Transverse colon (tissue), 4 donors: ENCODE measurements around the gene OLFML2B. TPM values are rescaled to one million over a fixed set of nuclear protein-coding genes. Genes with fewer than 3 reads are reported as not detected.

Experiments used
- DNase-seq: peaks from one replicate; pipeline ENCODE4 v3.0.0-alpha.2; 2019
- H3K27ac ChIP-seq, 4 donors: fragments of 200-600 bp; sonication (generic); 2 replicates each; pipeline ENCODE4 v1.5.1; 2016 to 2018; ENCODE audit warnings: inconsistent platforms in 4 of 4
- H3K27me3 ChIP-seq: fragments of 200-600 bp; sonication (generic); 2 replicates; pipeline ENCODE4 v1.5.1; 2017; ENCODE audit warnings: inconsistent platforms
- H3K36me3 ChIP-seq, 4 donors: fragments of 200-600 bp; sonication (generic); 2 replicates each; pipeline ENCODE4 v1.5.1; 2017 to 2019; ENCODE audit warnings: inconsistent platforms in 4 of 4
- H3K4me1 ChIP-seq, 4 donors: fragments of 200-600 bp; sonication (generic); 2 replicates each; pipeline ENCODE4 v1.5.1; 2017 to 2020; ENCODE audit warnings: inconsistent platforms in 4 of 4
- H3K4me3 ChIP-seq, 4 donors: fragments of 200-600 bp; sonication (generic); 1 replicate in 1 of 4; 2 replicates in 3 of 4; pipeline versions ENCODE4 v1.5.1 to v1.6.1; 2017 to 2019; ENCODE audit warnings: inconsistent platforms in 4 of 4
- H3K9me3 ChIP-seq, 2 donors: fragments of 200-600 bp; sonication (generic); 2 replicates each; pipeline ENCODE4 v1.5.1; 2017 to 2019; ENCODE audit warnings: inconsistent platforms in 2 of 2
- CTCF ChIP-seq, 5 experiments: fragments of 200-600 bp in 3 of 5; fragments of 450-650 bp in 2 of 5; sonication (generic) in 3 of 5; IDR thresholded peaks; 1 replicate in 2 of 5; 2 replicates in 3 of 5; pipeline ENCODE4 v1.5.1; 2016 to 2017; ENCODE audit warnings: antibody characterized with exemption in 5 of 5, inconsistent platforms in 3 of 5, mild to moderate bottlenecking in 2 of 5, moderate library complexity in 1 of 5
- EP300 ChIP-seq: sonication (generic); formaldehyde crosslinking; IDR thresholded peaks from one replicate; pipeline ENCODE4 v1.6.1; 2017; ENCODE audit warnings: antibody characterized with exemption, low read depth
- POLR2A ChIP-seq: fragments of 450-650 bp; IDR thresholded peaks from one replicate; pipeline ENCODE4 v1.6.1; 2016; ENCODE audit warnings: antibody characterized with exemption, mild to moderate bottlenecking, moderate library complexity
- POLR2AphosphoS5 ChIP-seq, 3 donors: sonication (generic); formaldehyde crosslinking; IDR thresholded peaks; one replicate each; pipeline ENCODE4 v1.6.1; 2016; ENCODE audit warnings: antibody characterized with exemption in 3 of 3
- WGBS, 2 donors: methylation state at CpG; one replicate each; pipeline ENCODE4 v1.1.5; 2018; ENCODE audit warnings: low coverage in 1 of 2; 5-methylcytosine and 5-hydroxymethylcytosine counted together
- in situ Hi-C, 4 donors: fragments of 200-750 bp; cut with MboI; loops; one replicate each; pipeline versions ENCODE4 v1.15.0 to v1.15.1; 2017; ENCODE audit warnings: low sequenced_read_pairs in 3 of 4, low pct_ligation_motif_present in 1 of 4, low pct_unique_long_range_greater_than_20kb in 1 of 4
- intact Hi-C: fragments of 100-400 bp; cut with DNase I; formaldehyde crosslinking; loops from one replicate; pipeline ENCODE4 v1.15.1; 2023; ENCODE audit warnings: low total_unique reads
- total RNA-seq, 4 donors: library from RNA; depleted of rRNA; stranded (reverse); fragments of >200 nt; gene quantifications; one replicate each; pipeline ENCODE4 v1.1.0, GENCODE V29; 2016

OLFML2B gene
- total RNA-seq, 4 donors from 2014 or later: 1.6 to 5.2 (median 3.7) TPM

GRCh38 chr1:161952607-161953172 is 71.0 kb downstream of the OLFML2B start:
- no peaks in the 10 kb centered on the region for H3K36me3 ChIP-seq
- intact Hi-C loops: no loop called here
- 91 to 100% methylated on average over 3 of the region's 3 CpGs for WGBS, 2 donors
- H3K27ac ChIP-seq: no peak overlapping the region
- no peak overlapping the region for H3K4me3 ChIP-seq
- DNase-seq: no peak
- H3K9me3 ChIP-seq: no peaks in the 10 kb centered on the region
- TF ChIP-seq EP300 (no peak), POLR2A (no peak), CTCF (IDR thresholded peaks at IDR 0.05) (no peak), POLR2AphosphoS5 (IDR thresholded peaks at IDR 0.05) (no peak)
- peaks cover 7 to 35% (median 23%) of the 10 kb centered on the region in 4 donors for H3K4me1 ChIP-seq
- in situ Hi-C loops: no loop called here
- no peaks in the 10 kb centered on the region for H3K27me3 ChIP-seq

- WGBS, 2 donors: 88 to 100% methylated on average over 1 of the region's 1 CpG
- in situ Hi-C loops: no loop called here
- TF ChIP-seq POLR2A (no peak), POLR2AphosphoS5 (IDR thresholded peaks at IDR 0.05) (no peak), CTCF (IDR thresholded peaks at IDR 0.05) (no peak), EP300 (no peak)
These were observed 72.0 kb downstream of the OLFML2B start for GRCh38 chr1:161951646-161952045.

GRCh38 chr1:161950377-161950776 is 73.3 kb downstream of the OLFML2B start:
- TF ChIP-seq EP300: no peak
- TF ChIP-seq CTCF (IDR thresholded peaks at IDR 0.05): no peak
- TF ChIP-seq POLR2A: no peak
- no peak for TF ChIP-seq POLR2AphosphoS5 (IDR thresholded peaks at IDR 0.05)
- H3K27ac ChIP-seq: no peak overlapping the region
- H3K36me3 ChIP-seq: no peaks in the 10 kb centered on the region
- intact Hi-C loops: no loop called here
- H3K4me3 ChIP-seq: no peak overlapping the region
- in situ Hi-C loops: no loop called here
- H3K9me3 ChIP-seq: no peaks in the 10 kb centered on the region
- no peak for DNase-seq
- WGBS, 2 donors: 90 to 97% methylated on average over 1 of the region's 1 CpG
- H3K27me3 ChIP-seq: no peaks in the 10 kb centered on the region
- H3K4me1 ChIP-seq: peaks cover 7 to 35% (median 23%) of the 10 kb centered on the region in 4 donors

More at GRCh38 chr1:161951646-161952045, 72.0 kb downstream of the OLFML2B start:
- Histone ChIP-seq H3K27ac (no peak overlapping the region), H3K36me3 (no peaks in the 10 kb centered on the region), H3K27me3 (no peaks in the 10 kb centered on the region), H3K4me1 (peaks cover 7 to 35% (median 23%) of the 10 kb centered on the region in 4 donors), H3K9me3 (no peaks in the 10 kb centered on the region), H3K4me3 (no peak overlapping the region)
- DNase-seq: no peak
- intact Hi-C loops: no loop called here

GRCh38 chr1:161949548-161949947 is 74.1 kb downstream of the OLFML2B start:
- TF ChIP-seq CTCF (IDR thresholded peaks at IDR 0.05) (no peak), POLR2AphosphoS5 (IDR thresholded peaks at IDR 0.05) (no peak), EP300 (no peak), POLR2A (no peak)
- 80 to 83% methylated on average over 1 to 2 of the region's 2 CpGs for WGBS, 2 donors
- no peak overlapping the region for H3K4me3 ChIP-seq
- no peaks in the 10 kb centered on the region for H3K36me3 ChIP-seq
- in situ Hi-C loops: no loop called here
- H3K27me3 ChIP-seq: no peaks in the 10 kb centered on the region
- intact Hi-C loops: no loop called here
- no peaks in the 10 kb centered on the region for H3K9me3 ChIP-seq
- no peak for DNase-seq
- no peak overlapping the region for H3K27ac ChIP-seq
- peaks cover 7 to 33% (median 18%) of the 10 kb centered on the region in 4 donors for H3K4me1 ChIP-seq
